ENCODE data around the gene CPVL.
A peak's percentile ranks its signal among the peaks of the same experiment; 100 is the strongest.
"Not testable (repeated sequence)": the region's sequence is repeated elsewhere in the genome, so short reads cannot be mapped to it uniquely, and the experiment has no call there.

Gene CPVL

GRCh38 chr7:29120955-29121354 is 25.4 kb downstream of the CPVL start:
- DNase-seq (ENCODE audit: low read depth in 3 of 3): no peak

- DNase-seq (ENCODE audit: low read depth in 3 of 3): no peak
These were observed 26.8 kb downstream of the CPVL start for GRCh38 chr7:29119538-29119937.

GRCh38 chr7:29116361-29117200 is 29.8 kb downstream of the CPVL start:
- DNase-seq (ENCODE audit: low read depth in 3 of 3): no peak

GRCh38 chr7:29115753-29116152 is 30.6 kb downstream of the CPVL start:
- no peak for DNase-seq (ENCODE audit: low read depth in 3 of 3)

- no peak for DNase-seq (ENCODE audit: low read depth in 3 of 3)
These were observed 31.1 kb downstream of the CPVL start for GRCh38 chr7:29115130-29115687.

- not testable (repeated sequence) for DNase-seq (ENCODE audit: low read depth in 3 of 3)
These were observed 32.1 kb downstream of the CPVL start for GRCh38 chr7:29114266-29114665.

- DNase-seq (ENCODE audit: low read depth in 3 of 3): no peak
These were observed 32.8 kb downstream of the CPVL start for GRCh38 chr7:29113384-29114102.

GRCh38 chr7:29112721-29113120 is 33.6 kb downstream of the CPVL start:
- DNase-seq (ENCODE audit: low read depth in 3 of 3): no peak

- DNase-seq (ENCODE audit: low read depth in 3 of 3): no peak
These were observed 36.4 kb downstream of the CPVL start for GRCh38 chr7:29109899-29110298.

- DNase-seq (ENCODE audit: low read depth in 3 of 3): no peak
These were observed 37.0 kb downstream of the CPVL start for GRCh38 chr7:29109358-29109757.

GRCh38 chr7:29107056-29107455 is 39.3 kb downstream of the CPVL start:
- DNase-seq (ENCODE audit: low read depth in 3 of 3): no peak

- DNase-seq (ENCODE audit: low read depth in 3 of 3): no peak
These were observed 39.7 kb downstream of the CPVL start for GRCh38 chr7:29106669-29106988.

- DNase-seq (ENCODE audit: low read depth in 3 of 3): no peak
These were observed 40.3 kb downstream of the CPVL start for GRCh38 chr7:29105752-29106668.

- DNase-seq (ENCODE audit: low read depth in 3 of 3): no peak
These were observed 41.1 kb downstream of the CPVL start for GRCh38 chr7:29105191-29105590.

GRCh38 chr7:29102558-29103151 is 43.7 kb downstream of the CPVL start:
- DNase-seq (ENCODE audit: low read depth in 3 of 3): peak in 2 of 3 donors; percentile 2 to 36

GRCh38 chr7:29100924-29101323 is 45.4 kb downstream of the CPVL start:
- DNase-seq (ENCODE audit: low read depth in 3 of 3): no peak

GRCh38 chr7:29099896-29100847 is 46.2 kb downstream of the CPVL start:
- DNase-seq (ENCODE audit: low read depth in 3 of 3): no peak

GRCh38 chr7:29096446-29096730 is 49.9 kb downstream of the CPVL start:
- no peak for DNase-seq (ENCODE audit: low read depth in 3 of 3)

- DNase-seq (ENCODE audit: low read depth in 3 of 3): no peak
These were observed 50.5 kb downstream of the CPVL start for GRCh38 chr7:29095631-29096445.

GRCh38 chr7:29093091-29093490 is 53.2 kb downstream of the CPVL start:
- DNase-seq (ENCODE audit: low read depth in 3 of 3): not testable (repeated sequence)
